ENCODE results near the gene SRGAP3.
"Not testable (repeated sequence)": the region's sequence is repeated elsewhere in the genome, so short reads cannot be mapped to it uniquely, and the experiment has no call there.

The SRGAP3 gene

GRCh38 chr3:9110316-9110715 is 139.1 kb downstream of the SRGAP3 start:
- DNase-seq, result no peak

GRCh38 chr3:9109568-9109914 is 139.9 kb downstream of the SRGAP3 start:
- no peak for DNase-seq

GRCh38 chr3:9108876-9109567 is 140.4 kb downstream of the SRGAP3 start:
- no peak for DNase-seq

GRCh38 chr3:9107738-9108137 is 141.7 kb downstream of the SRGAP3 start:
- DNase-seq, result no peak

GRCh38 chr3:9105421-9105820 is 144.0 kb downstream of the SRGAP3 start:
- DNase-seq, result no peak

- no peak for DNase-seq
These were observed 145.3 kb downstream of the SRGAP3 start for GRCh38 chr3:9104121-9104520.

- no peak for DNase-seq
These were observed 147.0 kb downstream of the SRGAP3 start for GRCh38 chr3:9102240-9102981.

- no peak for DNase-seq
These were observed 148.2 kb downstream of the SRGAP3 start for GRCh38 chr3:9101286-9101685.

GRCh38 chr3:9100513-9100894 is 148.9 kb downstream of the SRGAP3 start:
- DNase-seq, result no peak

- DNase-seq, result no peak
These were observed 149.5 kb downstream of the SRGAP3 start for GRCh38 chr3:9099702-9100512.

GRCh38 chr3:9098716-9099675 is 150.4 kb downstream of the SRGAP3 start:
- DNase-seq, result no peak

GRCh38 chr3:9097495-9097894 is 152.0 kb downstream of the SRGAP3 start:
- DNase-seq, result no peak

GRCh38 chr3:9091486-9092235 is 157.8 kb downstream of the SRGAP3 start:
- DNase-seq, result no peak

- no peak for DNase-seq
These were observed 160.7 kb downstream of the SRGAP3 start for GRCh38 chr3:9088441-9089353.

- DNase-seq, result no peak
These were observed 161.5 kb downstream of the SRGAP3 start for GRCh38 chr3:9087831-9088413.

- DNase-seq, result not testable (repeated sequence)
These were observed 164.0 kb downstream of the SRGAP3 start for GRCh38 chr3:9085428-9085827.

GRCh38 chr3:9081184-9081818 is 168.1 kb downstream of the SRGAP3 start:
- DNase-seq, result no peak

GRCh38 chr3:9080163-9080562 is 169.3 kb downstream of the SRGAP3 start:
- no peak for DNase-seq

- no peak for DNase-seq
These were observed 169.8 kb downstream of the SRGAP3 start for GRCh38 chr3:9079676-9080075.
